Chondrocyte (in vitro differentiated cells): Measurements from ENCODE around the gene CCDC82. TPM values are rescaled to one million over a fixed set of nuclear protein-coding genes. Genes with fewer than 3 reads are reported as not detected.

Experiments used
- DNase-seq: peaks from one replicate; pipeline ENCODE4 v3.0.0; 2021; ENCODE audit warnings: mixed read lengths, low spot score
- H3K27ac Mint-ChIP-seq: one replicate; pipeline ENCODE4 v1.8.0; 2021; ENCODE audit warnings: mild to moderate bottlenecking, moderate library complexity, mixed read lengths; ENCODE audit not compliant: unreplicated experiment
- H3K27me3 Mint-ChIP-seq: 2 replicates; pipeline ENCODE4 v1.8.0; 2021; ENCODE audit warnings: low read depth, mixed read lengths
- H3K36me3 Mint-ChIP-seq: 2 replicates; pipeline ENCODE4 v1.8.0; 2021; ENCODE audit warnings: low read depth, mixed read lengths
- H3K4me1 Mint-ChIP-seq: 2 replicates; pipeline ENCODE4 v1.8.0; 2021; ENCODE audit warnings: low read depth, mild to moderate bottlenecking, mixed read lengths
- H3K4me3 Mint-ChIP-seq: one replicate; pipeline ENCODE4 v1.8.0; 2021; ENCODE audit warnings: mild to moderate bottlenecking, moderate library complexity, mixed read lengths; ENCODE audit not compliant: unreplicated experiment
- H3K9me3 Mint-ChIP-seq: 2 replicates; pipeline ENCODE4 v1.8.0; 2021; ENCODE audit warnings: low read depth, mixed read lengths
- CTCF ChIP-seq: fragments of 200-600 bp; sonication (generic); IDR thresholded peaks from 2 replicates; pipeline ENCODE4 v1.5.0; 2021; ENCODE audit warnings: antibody characterized with exemption, mild to moderate bottlenecking, moderate library complexity
- total RNA-seq: library from RNA; stranded (reverse); gene quantifications from 3 replicates; pipeline ENCODE4 v1.2.1, GENCODE V29; 2021

The CCDC82 gene
- total RNA-seq, 1 donor from 2014 or later = 21.3 TPM

- H3K4me3 Mint-ChIP-seq = peak within 1 kb of the TSS; percentile 97
- peak; percentile 99 for TF ChIP-seq CTCF
- H3K9me3 Mint-ChIP-seq = peaks cover under 1% of the 10 kb centered on the region
These were observed 46.6 kb downstream of the CCDC82 start, which contains the start of gene MAML2 for GRCh38 chr11:96342961-96343711. Gene MAML2 (minus strand): TSS chr11:96343195. CDS start chr11:96341895, 1,300 bp downstream.

GRCh38 chr11:96342014-96342960, 47.4 kb downstream of the CCDC82 start:
- no peak for TF ChIP-seq CTCF
- Mint-ChIP-seq H3K27me3 (no peaks in the 10 kb centered on the region), H3K27ac (peak overlapping the region; percentile 93), H3K36me3 (no peaks in the 10 kb centered on the region), H3K9me3 (no peaks in the 10 kb centered on the region), H3K4me1 (peaks cover 54% of the 10 kb centered on the region), H3K4me3 (peak overlapping the region; percentile 97)
- DNase-seq = no peak

More at GRCh38 chr11:96342961-96343711, 46.6 kb downstream of the CCDC82 start, which contains the start of gene MAML2:
- H3K36me3 Mint-ChIP-seq = no peaks in the 10 kb centered on the region
- peaks cover 45% of the 10 kb centered on the region for H3K4me1 Mint-ChIP-seq
- H3K27me3 Mint-ChIP-seq = no peaks in the 10 kb centered on the region
- peak; percentile 95 for DNase-seq
- H3K27ac Mint-ChIP-seq = peak within 1 kb of the TSS; percentile 93

GRCh38 chr11:96341211-96342013, 48.3 kb downstream of the CCDC82 start:
- DNase-seq = no peak
- Mint-ChIP-seq H3K27me3 (no peaks in the 10 kb centered on the region), H3K4me3 (peak overlapping the region; percentile 97), H3K36me3 (no peaks in the 10 kb centered on the region), H3K4me1 (peaks cover 59% of the 10 kb centered on the region), H3K27ac (peak overlapping the region; percentile 93), H3K9me3 (no peaks in the 10 kb centered on the region)
- TF ChIP-seq CTCF = peak; percentile 75

DNA sequence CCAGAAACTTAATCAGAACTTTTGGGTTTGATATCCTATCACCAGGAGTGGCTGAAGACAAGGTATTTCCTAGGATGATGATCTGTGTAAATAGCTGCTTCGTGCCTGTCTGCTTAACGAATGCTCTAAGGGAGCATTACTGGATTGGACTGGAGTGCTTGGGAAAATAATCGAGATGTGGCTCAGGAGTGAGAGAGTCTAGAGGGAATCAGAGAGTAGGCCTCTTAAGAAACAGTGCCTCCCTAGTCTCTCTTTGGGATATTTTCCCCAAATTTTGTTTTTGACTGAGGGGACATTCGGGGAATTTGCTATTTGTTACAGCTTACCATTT, 49.2 kb downstream of the CCDC82 start:
- H3K27me3 Mint-ChIP-seq = no peaks in the 10 kb centered on the region
- no peak for DNase-seq
- TF ChIP-seq CTCF = peak; percentile 7
- peaks cover 2% of the 10 kb centered on the region for H3K36me3 Mint-ChIP-seq
- H3K4me3 Mint-ChIP-seq = peak overlapping the region; percentile 97
- peaks cover 63% of the 10 kb centered on the region for H3K4me1 Mint-ChIP-seq
- H3K27ac Mint-ChIP-seq = peak overlapping the region; percentile 93
- no peaks in the 10 kb centered on the region for H3K9me3 Mint-ChIP-seq
